ENCODE data around the gene PDPK1. TPM values are rescaled to one million over a fixed set of nuclear protein-coding genes. Genes with fewer than 3 reads are reported as not detected.

The PDPK1 gene
- polyA plus RNA-seq, 1 donor (not counting 4 experiments of a cell fraction or from before 2014, with no cell fraction given): 23.4 TPM

- dilution Hi-C loops (cut with MboI; ENCODE audit: extremely low pct_ligation_motif_present, low sequenced_read_pairs): no loop called here
- Histone ChIP-seq H3K4me1 (ENCODE audit: control insufficient read depth, extremely low read depth, insufficient read depth, low read length) (peaks cover 13% of the 10 kb centered on the region), H3K27me3 (ENCODE audit: control insufficient read depth, extremely low read depth, insufficient read depth, low read length) (no peaks in the 10 kb centered on the region), H3K9me3 (ENCODE audit: control insufficient read depth, low read depth, low read length) (no peaks in the 10 kb centered on the region), H3K27ac (ENCODE audit: control insufficient read depth, insufficient read depth, low read length) (no peak overlapping the region), H2AFZ (ENCODE audit: control insufficient read depth, low read length) (no peak overlapping the region), H3K79me2 (ENCODE audit: control insufficient read depth, insufficient read depth, low read length) (no peaks in the 10 kb centered on the region), H3K9me1 (ENCODE audit: control insufficient read depth, extremely low read depth, insufficient read depth, low read length) (no peaks in the 10 kb centered on the region), H3K4me2 (ENCODE audit: control insufficient read depth, extremely low read depth, insufficient read depth, low read depth, low read length) (no peak overlapping the region), H3K9ac (ENCODE audit: control insufficient read depth, extremely low read depth, insufficient read depth, low read length) (no peak overlapping the region), H3K36me3 (ENCODE audit: control insufficient read depth in 2 of 2, extremely low read depth in 1 of 2, insufficient read depth in 2 of 2, low read length in 2 of 2) (peaks cover 0 to 11% of the 10 kb centered on the region in 2 experiments), H4K20me1 (ENCODE audit: control insufficient read depth, extremely low read depth, insufficient read depth, low read length) (peaks cover 3% of the 10 kb centered on the region), H3K4me3 (ENCODE audit: control insufficient read depth in 2 of 3, extremely low read depth in 1 of 3, insufficient read depth in 2 of 3, low read depth in 1 of 3, low read length in 3 of 3) (no peak overlapping the region)
- DNase-seq (ENCODE audit: low read depth, low spot score) (no peak), FAIRE-seq (no peak)
- no peak for TF ChIP-seq EZH2 (IDR thresholded peaks at IDR 0.05; ENCODE audit: low read length)
- TF ChIP-seq CTCF (optimal IDR thresholded peaks at IDR 0.05 in 1 of 3, IDR thresholded peaks at IDR 0.05 in 1 of 3, conservative IDR thresholded peaks at IDR 0.05 in 1 of 3; ENCODE audit: extremely low read depth in 1 of 3, insufficient read depth in 2 of 3, low read length in 3 of 3): no peak
Measured at GRCh38 chr16:2493605-2494004, 44.2 kb upstream of the PDPK1 start.

- Histone ChIP-seq H3K27me3 (ENCODE audit: control insufficient read depth, extremely low read depth, insufficient read depth, low read length) (no peaks in the 10 kb centered on the region), H3K9me1 (ENCODE audit: control insufficient read depth, extremely low read depth, insufficient read depth, low read length) (no peaks in the 10 kb centered on the region), H3K9me3 (ENCODE audit: control insufficient read depth, low read depth, low read length) (no peaks in the 10 kb centered on the region), H2AFZ (ENCODE audit: control insufficient read depth, low read length) (no peak overlapping the region), H3K27ac (ENCODE audit: control insufficient read depth, insufficient read depth, low read length) (no peak overlapping the region), H3K4me3 (ENCODE audit: control insufficient read depth in 2 of 3, extremely low read depth in 1 of 3, insufficient read depth in 2 of 3, low read depth in 1 of 3, low read length in 3 of 3) (no peak overlapping the region), H3K4me2 (ENCODE audit: control insufficient read depth, extremely low read depth, insufficient read depth, low read depth, low read length) (no peak overlapping the region), H3K36me3 (ENCODE audit: control insufficient read depth in 2 of 2, extremely low read depth in 1 of 2, insufficient read depth in 2 of 2, low read length in 2 of 2) (peaks cover 0 to 11% of the 10 kb centered on the region in 2 experiments), H3K79me2 (ENCODE audit: control insufficient read depth, insufficient read depth, low read length) (no peaks in the 10 kb centered on the region), H3K9ac (ENCODE audit: control insufficient read depth, extremely low read depth, insufficient read depth, low read length) (no peak overlapping the region), H3K4me1 (ENCODE audit: control insufficient read depth, extremely low read depth, insufficient read depth, low read length) (peaks cover 19% of the 10 kb centered on the region), H4K20me1 (ENCODE audit: control insufficient read depth, extremely low read depth, insufficient read depth, low read length) (peaks cover 3% of the 10 kb centered on the region)
- no peak for TF ChIP-seq CTCF (optimal IDR thresholded peaks at IDR 0.05 in 1 of 3, IDR thresholded peaks at IDR 0.05 in 1 of 3, conservative IDR thresholded peaks at IDR 0.05 in 1 of 3; ENCODE audit: extremely low read depth in 1 of 3, insufficient read depth in 2 of 3, low read length in 3 of 3)
- TF ChIP-seq EZH2 (IDR thresholded peaks at IDR 0.05; ENCODE audit: low read length): no peak
- DNase-seq (ENCODE audit: low read depth, low spot score): no peak
- dilution Hi-C loops (cut with MboI; ENCODE audit: extremely low pct_ligation_motif_present, low sequenced_read_pairs): no loop called here
- no peak for FAIRE-seq
Measured at GRCh38 chr16:2494616-2495015, 43.2 kb upstream of the PDPK1 start.
